ENCODE results near the gene CACNA1C.

Gene CACNA1C

GRCh38 chr12:2439332-2440100 lies 386.7 kb downstream of the CACNA1C start:
- DNase-seq, result no peak

GRCh38 chr12:2443776-2444175 lies 391.0 kb downstream of the CACNA1C start:
- DNase-seq, result no peak

- DNase-seq, result no peak
These were observed 393.2 kb downstream of the CACNA1C start for GRCh38 chr12:2445968-2446367.

GRCh38 chr12:2447861-2448260 lies 395.1 kb downstream of the CACNA1C start:
- no peak for DNase-seq

GRCh38 chr12:2449586-2449985 lies 396.8 kb downstream of the CACNA1C start:
- no peak for DNase-seq

- no peak for DNase-seq
These were observed 397.8 kb downstream of the CACNA1C start for GRCh38 chr12:2450553-2450952.

- no peak for DNase-seq
These were observed 398.2 kb downstream of the CACNA1C start for GRCh38 chr12:2451025-2451424.

- no peak for DNase-seq
These were observed 398.7 kb downstream of the CACNA1C start for GRCh38 chr12:2451497-2451896.

GRCh38 chr12:2453076-2453760 lies 400.4 kb downstream of the CACNA1C start:
- DNase-seq, result no peak

- DNase-seq, result no peak
These were observed 400.9 kb downstream of the CACNA1C start for GRCh38 chr12:2453761-2454090.

- DNase-seq, result no peak
These were observed 401.9 kb downstream of the CACNA1C start for GRCh38 chr12:2454601-2455177.

- DNase-seq, result no peak
These were observed 402.6 kb downstream of the CACNA1C start for GRCh38 chr12:2455410-2455809.

- DNase-seq, result peak in 1 of 2 experiments; percentile 76
These were observed 403.5 kb downstream of the CACNA1C start for GRCh38 chr12:2456122-2456812.

- DNase-seq, result peak; percentile 80 to 85
These were observed 404.0 kb downstream of the CACNA1C start for GRCh38 chr12:2456813-2457186.

GRCh38 chr12:2457215-2457932 lies 404.6 kb downstream of the CACNA1C start:
- DNase-seq, result no peak

- no peak for DNase-seq
These were observed 405.2 kb downstream of the CACNA1C start for GRCh38 chr12:2457933-2458414.

- DNase-seq, result peak in 1 of 2 experiments; percentile 3
These were observed 407.4 kb downstream of the CACNA1C start for GRCh38 chr12:2460051-2460670.

GRCh38 chr12:2461046-2461445 lies 408.3 kb downstream of the CACNA1C start:
- DNase-seq, result no peak

- no peak for DNase-seq
These were observed 408.9 kb downstream of the CACNA1C start for GRCh38 chr12:2461645-2462044.

- DNase-seq, result no peak
These were observed 409.3 kb downstream of the CACNA1C start for GRCh38 chr12:2462087-2462486.

GRCh38 chr12:2463719-2464118 lies 410.9 kb downstream of the CACNA1C start:
- no peak for DNase-seq

GRCh38 chr12:2465681-2466080 lies 412.9 kb downstream of the CACNA1C start:
- DNase-seq, result no peak
